Measurements from ENCODE around the gene LRSAM1. TPM values are rescaled to one million over a fixed set of nuclear protein-coding genes. Genes with fewer than 3 reads are reported as not detected.

The LRSAM1 gene
- 10 to 100 TPM; 10.7 to 17.5 TPM for polyA plus RNA-seq

DNA sequence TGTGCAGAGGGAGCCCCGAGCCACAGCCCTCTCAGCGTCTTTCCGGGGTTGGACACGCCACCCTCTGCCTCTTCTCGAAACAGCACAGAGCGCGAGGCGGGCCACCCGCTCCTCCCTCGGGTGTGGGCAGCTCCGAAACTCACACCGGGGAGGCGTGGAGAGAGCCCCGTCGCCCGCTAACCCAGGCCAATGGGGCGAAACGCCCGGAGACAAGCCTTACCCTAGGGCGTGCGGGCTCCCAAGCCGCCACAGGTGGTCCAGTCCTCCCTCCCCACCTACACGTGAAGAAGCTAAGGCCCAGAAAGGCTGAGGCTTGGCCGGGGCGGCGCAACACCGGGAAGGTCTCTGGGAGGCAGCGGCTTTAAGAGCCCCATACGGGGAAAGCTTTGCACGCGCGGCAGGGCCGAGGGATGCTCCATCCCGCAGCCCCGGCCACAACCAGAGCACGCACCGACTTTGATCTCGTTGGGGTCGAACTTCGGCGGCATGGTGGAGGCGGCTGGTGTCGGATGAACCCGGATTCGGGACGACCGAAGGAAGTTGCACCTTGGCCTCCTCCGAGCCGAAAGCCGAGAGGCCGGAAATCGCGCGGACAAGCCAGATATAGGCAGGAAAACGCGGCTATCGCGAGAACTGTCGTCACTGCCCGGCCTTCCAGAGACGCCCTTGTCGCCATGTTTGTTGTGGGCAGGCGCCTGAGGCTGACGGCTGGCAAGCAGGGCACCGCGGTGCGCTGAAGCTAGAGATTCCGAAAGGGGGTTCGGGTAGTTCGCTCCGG is at the start of gene LRSAM1, which contains the start of gene RPL12:
Gene LRSAM1, plus strand, starts transcription at position 681 of the 778 bp plus-strand sequence. CDS start 3,018 bp downstream, outside the sequence.
Gene RPL12, minus strand, starts transcription at position 577 of the 778 bp plus-strand sequence. Its CDS starts 89 bp downstream, at position 488.
- H3K4me1 ChIP-seq (ENCODE audit: control insufficient read depth in 2 of 2, insufficient read depth in 2 of 2, low read length in 1 of 2) = peaks cover 0 to 13% of the 10 kb centered on the region in 2 donors
- peak within 1 kb of the TSS; percentile 90 to 93 for H3K4me3 ChIP-seq (ENCODE audit: low read depth in 1 of 2, low read length in 2 of 2)
- no peaks in the 10 kb centered on the region for H3K27me3 ChIP-seq (ENCODE audit: control insufficient read depth in 1 of 2, insufficient read depth in 2 of 2, low read length in 2 of 2)
- H3K27ac ChIP-seq (ENCODE audit: low read depth in 2 of 2, low read length in 1 of 2) = peak within 1 kb of the TSS; percentile 97 to 99
- 1 to 2% methylated on average over 71 of the region's 71 CpGs for WGBS, 2 donors
- H3K36me3 ChIP-seq (ENCODE audit: control insufficient read depth in 2 of 2, insufficient read depth in 2 of 2, low read length in 1 of 2) = peaks cover 7 to 28% of the 10 kb centered on the region in 2 donors
- H3K9me3 ChIP-seq (ENCODE audit: control insufficient read depth in 2 of 2, insufficient read depth in 1 of 2, low read depth in 1 of 2, low read length in 1 of 2) = no peaks in the 10 kb centered on the region

DNA sequence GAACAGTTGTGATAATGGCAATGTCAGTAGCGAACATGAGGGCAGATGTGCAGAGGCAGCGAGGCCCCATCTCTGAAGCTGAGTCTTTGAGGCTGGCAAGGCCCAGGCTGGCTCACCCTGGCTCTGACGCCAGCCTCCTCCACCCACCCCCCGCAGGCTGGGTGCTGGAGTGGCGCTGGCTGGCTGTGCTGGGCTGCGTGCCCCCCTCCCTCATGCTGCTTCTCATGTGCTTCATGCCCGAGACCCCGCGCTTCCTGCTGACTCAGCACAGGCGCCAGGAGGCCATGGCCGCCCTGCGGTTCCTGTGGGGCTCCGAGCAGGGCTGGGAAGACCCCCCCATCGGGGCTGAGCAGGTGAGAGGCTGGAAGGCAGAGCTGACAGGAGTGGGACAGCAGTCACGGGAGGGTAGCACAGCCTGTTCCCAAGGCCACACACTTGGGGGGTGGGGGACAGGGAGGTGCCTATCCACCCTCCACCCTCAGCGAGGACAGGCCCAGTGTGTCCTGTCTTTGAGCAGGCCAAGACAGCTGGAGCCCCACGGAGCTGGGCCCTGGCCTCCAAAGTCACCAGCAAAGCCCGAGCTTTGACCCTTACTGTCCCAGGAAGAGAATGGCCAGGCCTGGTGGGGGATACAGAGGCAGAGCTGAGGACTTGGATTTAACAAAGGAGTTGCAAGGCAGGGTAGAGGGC is 48.8 kb upstream of the LRSAM1 start:
- no peaks in the 10 kb centered on the region for H3K27me3 ChIP-seq (ENCODE audit: control insufficient read depth in 1 of 2, insufficient read depth in 2 of 2, low read length in 2 of 2)
- peaks cover 0 to 8% of the 10 kb centered on the region in 2 donors for H3K4me1 ChIP-seq (ENCODE audit: control insufficient read depth in 2 of 2, insufficient read depth in 2 of 2, low read length in 1 of 2)
- H3K27ac ChIP-seq (ENCODE audit: low read depth in 2 of 2, low read length in 1 of 2) = no peak overlapping the region
- 84 to 86% methylated on average over 18 of the region's 18 CpGs for WGBS, 2 donors
- H3K9me3 ChIP-seq (ENCODE audit: control insufficient read depth in 2 of 2, insufficient read depth in 1 of 2, low read depth in 1 of 2, low read length in 1 of 2) = no peaks in the 10 kb centered on the region
- H3K4me3 ChIP-seq (ENCODE audit: low read depth in 1 of 2, low read length in 2 of 2) = no peak overlapping the region
- peaks cover 0 to 23% of the 10 kb centered on the region in 2 donors for H3K36me3 ChIP-seq (ENCODE audit: control insufficient read depth in 2 of 2, insufficient read depth in 2 of 2, low read length in 1 of 2)

DNA sequence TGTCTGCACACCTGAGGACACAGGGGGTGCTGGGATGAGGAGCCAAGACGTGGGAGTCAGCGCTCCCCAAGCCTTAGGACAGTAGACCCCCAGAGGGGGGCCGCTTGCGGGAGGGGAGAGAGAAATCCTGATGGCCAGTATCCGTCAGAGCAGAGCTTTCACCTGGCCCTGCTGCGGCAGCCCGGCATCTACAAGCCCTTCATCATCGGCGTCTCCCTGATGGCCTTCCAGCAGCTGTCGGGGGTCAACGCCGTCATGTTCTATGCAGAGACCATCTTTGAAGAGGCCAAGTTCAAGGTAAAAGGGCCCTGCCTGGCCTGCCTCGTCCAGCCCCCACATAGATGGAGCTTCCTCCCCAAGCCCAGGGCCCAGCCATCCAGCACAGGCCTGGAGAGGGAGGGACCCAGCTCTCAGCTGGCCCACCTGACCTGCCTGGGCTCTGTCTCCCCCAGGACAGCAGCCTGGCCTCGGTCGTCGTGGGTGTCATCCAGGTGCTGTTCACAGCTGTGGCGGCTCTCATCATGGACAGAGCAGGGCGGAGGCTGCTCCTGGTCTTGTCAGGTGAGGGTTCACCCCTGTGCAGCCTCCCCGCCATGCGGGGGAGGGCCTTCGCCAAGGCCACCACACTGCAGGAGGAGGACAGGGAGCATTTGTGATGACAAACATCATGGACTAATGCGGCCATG is 47.7 kb upstream of the LRSAM1 start:
- WGBS, 2 donors = 89% methylated on average over 19 to 22 of the region's 22 CpGs
- H3K27ac ChIP-seq (ENCODE audit: low read depth in 2 of 2, low read length in 1 of 2) = no peak overlapping the region
- no peaks in the 10 kb centered on the region for H3K9me3 ChIP-seq (ENCODE audit: control insufficient read depth in 2 of 2, insufficient read depth in 1 of 2, low read depth in 1 of 2, low read length in 1 of 2)
- peaks cover 0 to 1% of the 10 kb centered on the region in 2 donors for H3K4me1 ChIP-seq (ENCODE audit: control insufficient read depth in 2 of 2, insufficient read depth in 2 of 2, low read length in 1 of 2)
- H3K27me3 ChIP-seq (ENCODE audit: control insufficient read depth in 1 of 2, insufficient read depth in 2 of 2, low read length in 2 of 2) = no peaks in the 10 kb centered on the region
- no peak overlapping the region for H3K4me3 ChIP-seq (ENCODE audit: low read depth in 1 of 2, low read length in 2 of 2)
- peaks cover 0 to 23% of the 10 kb centered on the region in 2 donors for H3K36me3 ChIP-seq (ENCODE audit: control insufficient read depth in 2 of 2, insufficient read depth in 2 of 2, low read length in 1 of 2)

DNA sequence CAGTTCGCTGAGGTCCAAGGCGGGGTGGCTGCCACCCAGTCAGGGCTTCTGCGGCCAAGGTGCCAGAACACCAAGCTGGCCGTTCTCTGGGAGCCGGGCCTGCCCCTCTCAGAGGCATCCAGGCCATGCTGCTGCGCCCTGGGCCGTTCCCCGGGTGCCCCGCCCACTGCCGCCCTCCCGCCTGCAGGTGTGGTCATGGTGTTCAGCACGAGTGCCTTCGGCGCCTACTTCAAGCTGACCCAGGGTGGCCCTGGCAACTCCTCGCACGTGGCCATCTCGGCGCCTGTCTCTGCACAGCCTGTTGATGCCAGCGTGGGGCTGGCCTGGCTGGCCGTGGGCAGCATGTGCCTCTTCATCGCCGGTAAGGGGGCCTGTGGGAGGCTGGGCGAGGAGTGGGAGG is 46.7 kb upstream of the LRSAM1 start:
- Histone ChIP-seq H3K27me3 (ENCODE audit: control insufficient read depth in 1 of 2, insufficient read depth in 2 of 2, low read length in 2 of 2) (no peaks in the 10 kb centered on the region), H3K4me1 (ENCODE audit: control insufficient read depth in 2 of 2, insufficient read depth in 2 of 2, low read length in 1 of 2) (no peaks in the 10 kb centered on the region), H3K27ac (ENCODE audit: low read depth in 2 of 2, low read length in 1 of 2) (no peak overlapping the region), H3K4me3 (ENCODE audit: low read depth in 1 of 2, low read length in 2 of 2) (no peak overlapping the region), H3K9me3 (ENCODE audit: control insufficient read depth in 2 of 2, insufficient read depth in 1 of 2, low read depth in 1 of 2, low read length in 1 of 2) (no peaks in the 10 kb centered on the region), H3K36me3 (ENCODE audit: control insufficient read depth in 2 of 2, insufficient read depth in 2 of 2, low read length in 1 of 2) (peaks cover 0 to 23% of the 10 kb centered on the region in 2 donors)
- WGBS, 2 donors = 89 to 90% methylated on average over 23 of the region's 23 CpGs

DNA sequence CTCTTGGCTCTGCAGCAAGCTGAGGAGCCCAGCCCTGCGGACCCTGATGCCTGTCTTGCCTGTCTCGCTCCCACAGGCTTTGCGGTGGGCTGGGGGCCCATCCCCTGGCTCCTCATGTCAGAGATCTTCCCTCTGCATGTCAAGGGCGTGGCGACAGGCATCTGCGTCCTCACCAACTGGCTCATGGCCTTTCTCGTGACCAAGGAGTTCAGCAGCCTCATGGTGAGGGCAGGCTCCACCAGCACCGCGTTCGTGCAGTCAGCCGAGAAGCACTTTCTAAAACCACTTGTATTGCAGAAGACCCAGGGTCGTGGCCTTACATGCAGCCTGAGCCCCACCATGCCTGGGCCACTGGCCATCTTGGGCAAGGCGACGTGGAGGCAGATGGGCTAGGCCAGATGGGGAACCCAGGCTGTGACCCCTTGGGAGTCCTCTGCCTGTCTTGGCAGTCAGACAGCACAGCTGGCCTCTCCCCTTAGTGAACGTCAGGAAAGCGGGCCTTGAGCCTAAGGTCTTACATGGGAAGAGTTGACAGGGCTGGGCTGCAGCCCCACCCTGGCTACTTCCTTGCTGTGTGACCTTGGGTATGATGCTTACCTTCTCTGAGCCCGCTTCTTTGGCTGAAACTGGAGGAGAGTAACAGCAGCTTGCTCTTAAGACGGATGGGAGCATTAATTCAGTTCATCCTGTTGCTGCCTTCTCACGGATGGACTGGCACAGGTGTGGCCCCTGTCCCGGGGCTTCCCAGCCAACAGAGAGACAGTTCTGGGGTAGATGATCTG is 45.8 kb upstream of the LRSAM1 start:
- H3K4me3 ChIP-seq (ENCODE audit: low read depth in 1 of 2, low read length in 2 of 2) = no peak overlapping the region
- no peaks in the 10 kb centered on the region for H3K9me3 ChIP-seq (ENCODE audit: control insufficient read depth in 2 of 2, insufficient read depth in 1 of 2, low read depth in 1 of 2, low read length in 1 of 2)
- WGBS, 2 donors = 88 to 90% methylated on average over 20 of the region's 20 CpGs
- H3K36me3 ChIP-seq (ENCODE audit: control insufficient read depth in 2 of 2, insufficient read depth in 2 of 2, low read length in 1 of 2) = peaks cover 0 to 23% of the 10 kb centered on the region in 2 donors
- H3K27ac ChIP-seq (ENCODE audit: low read depth in 2 of 2, low read length in 1 of 2) = no peak overlapping the region
- no peaks in the 10 kb centered on the region for H3K4me1 ChIP-seq (ENCODE audit: control insufficient read depth in 2 of 2, insufficient read depth in 2 of 2, low read length in 1 of 2)
- no peaks in the 10 kb centered on the region for H3K27me3 ChIP-seq (ENCODE audit: control insufficient read depth in 1 of 2, insufficient read depth in 2 of 2, low read length in 2 of 2)

DNA sequence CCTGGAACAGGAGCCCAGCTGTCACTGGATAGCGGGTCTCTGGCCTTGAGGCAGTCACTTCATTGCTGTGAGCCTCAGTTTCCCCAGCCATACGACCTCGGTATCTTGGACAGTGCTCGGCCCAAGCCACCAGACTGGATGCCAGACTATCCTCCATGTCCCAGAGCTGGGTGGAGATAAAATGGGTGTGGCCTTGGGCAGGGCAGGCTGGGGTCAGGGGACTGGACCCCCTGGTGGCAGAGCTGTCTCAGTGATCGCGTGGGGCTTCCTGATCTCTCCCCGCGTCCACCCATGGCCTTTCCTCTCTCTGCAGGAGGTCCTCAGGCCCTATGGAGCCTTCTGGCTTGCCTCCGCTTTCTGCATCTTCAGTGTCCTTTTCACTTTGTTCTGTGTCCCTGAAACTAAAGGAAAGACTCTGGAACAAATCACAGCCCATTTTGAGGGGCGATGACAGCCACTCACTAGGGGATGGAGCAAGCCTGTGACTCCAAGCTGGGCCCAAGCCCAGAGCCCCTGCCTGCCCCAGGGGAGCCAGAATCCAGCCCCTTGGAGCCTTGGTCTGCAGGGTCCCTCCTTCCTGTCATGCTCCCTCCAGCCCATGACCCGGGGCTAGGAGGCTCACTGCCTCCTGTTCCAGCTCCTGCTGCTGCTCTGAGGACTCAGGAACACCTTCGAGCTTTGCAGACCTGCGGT is 44.4 kb upstream of the LRSAM1 start:
- no peak overlapping the region for H3K4me3 ChIP-seq (ENCODE audit: low read depth in 1 of 2, low read length in 2 of 2)
- no peaks in the 10 kb centered on the region for H3K9me3 ChIP-seq (ENCODE audit: control insufficient read depth in 2 of 2, insufficient read depth in 1 of 2, low read depth in 1 of 2, low read length in 1 of 2)
- H3K36me3 ChIP-seq (ENCODE audit: control insufficient read depth in 2 of 2, insufficient read depth in 2 of 2, low read length in 1 of 2) = peaks cover 0 to 23% of the 10 kb centered on the region in 2 donors
- no peaks in the 10 kb centered on the region for H3K27me3 ChIP-seq (ENCODE audit: control insufficient read depth in 1 of 2, insufficient read depth in 2 of 2, low read length in 2 of 2)
- H3K27ac ChIP-seq (ENCODE audit: low read depth in 2 of 2, low read length in 1 of 2) = no peak overlapping the region
- WGBS, 2 donors = 86% methylated on average over 13 of the region's 13 CpGs
- H3K4me1 ChIP-seq (ENCODE audit: control insufficient read depth in 2 of 2, insufficient read depth in 2 of 2, low read length in 1 of 2) = no peaks in the 10 kb centered on the region

DNA sequence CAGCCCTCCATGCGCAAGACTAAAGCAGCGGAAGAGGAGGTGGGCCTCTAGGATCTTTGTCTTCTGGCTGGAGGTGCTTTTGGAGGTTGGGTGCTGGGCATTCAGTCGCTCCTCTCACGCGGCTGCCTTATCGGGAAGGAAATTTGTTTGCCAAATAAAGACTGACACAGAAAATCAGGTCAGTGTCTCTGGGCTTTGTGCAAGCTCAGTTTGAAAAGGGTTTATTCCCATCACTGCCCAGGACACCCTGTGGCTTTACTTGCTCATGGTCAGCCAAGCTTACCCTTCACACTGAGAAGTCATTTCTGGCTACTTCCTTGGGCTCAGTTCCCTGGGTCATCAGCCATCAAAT is 43.8 kb upstream of the LRSAM1 start:
- H3K4me1 ChIP-seq (ENCODE audit: control insufficient read depth in 2 of 2, insufficient read depth in 2 of 2, low read length in 1 of 2) = no peaks in the 10 kb centered on the region
- H3K9me3 ChIP-seq (ENCODE audit: control insufficient read depth in 2 of 2, insufficient read depth in 1 of 2, low read depth in 1 of 2, low read length in 1 of 2) = no peaks in the 10 kb centered on the region
- H3K27ac ChIP-seq (ENCODE audit: low read depth in 2 of 2, low read length in 1 of 2) = no peak overlapping the region
- WGBS, 2 donors = 76 to 82% methylated on average over 6 of the region's 6 CpGs
- H3K4me3 ChIP-seq (ENCODE audit: low read depth in 1 of 2, low read length in 2 of 2) = no peak overlapping the region
- peaks cover 0 to 21% of the 10 kb centered on the region in 2 donors for H3K36me3 ChIP-seq (ENCODE audit: control insufficient read depth in 2 of 2, insufficient read depth in 2 of 2, low read length in 1 of 2)
- H3K27me3 ChIP-seq (ENCODE audit: control insufficient read depth in 1 of 2, insufficient read depth in 2 of 2, low read length in 2 of 2) = no peaks in the 10 kb centered on the region

DNA sequence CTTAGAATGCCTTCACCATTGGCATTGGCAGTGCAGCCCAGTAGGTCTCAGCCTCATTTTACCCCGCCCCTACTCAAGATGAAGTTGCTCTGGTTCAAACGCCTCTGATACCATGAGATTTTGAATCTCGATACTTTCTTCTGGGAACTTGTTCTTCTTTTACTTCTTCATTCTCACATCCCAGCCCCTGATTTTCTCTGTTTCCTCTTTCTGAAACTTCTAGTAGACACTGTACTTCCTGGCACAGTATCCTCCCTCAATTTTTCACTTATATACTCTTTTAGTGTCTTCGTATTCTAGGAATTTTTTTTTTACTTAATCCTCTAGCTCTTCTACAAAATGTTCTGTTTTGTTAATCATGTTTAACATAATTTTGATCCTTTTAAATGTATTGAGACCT is 40.2 kb upstream of the LRSAM1 start:
- H3K27ac ChIP-seq (ENCODE audit: low read depth in 2 of 2, low read length in 1 of 2) = peak overlapping the region in 1 of 2 donors; percentile 67
- no peaks in the 10 kb centered on the region for H3K27me3 ChIP-seq (ENCODE audit: control insufficient read depth in 1 of 2, insufficient read depth in 2 of 2, low read length in 2 of 2)
- H3K4me3 ChIP-seq (ENCODE audit: low read depth in 1 of 2, low read length in 2 of 2) = no peak overlapping the region
- WGBS, 2 donors = 77 to 80% methylated on average over 4 of the region's 4 CpGs
- no peaks in the 10 kb centered on the region for H3K9me3 ChIP-seq (ENCODE audit: control insufficient read depth in 2 of 2, insufficient read depth in 1 of 2, low read depth in 1 of 2, low read length in 1 of 2)
- no peaks in the 10 kb centered on the region for H3K36me3 ChIP-seq (ENCODE audit: control insufficient read depth in 2 of 2, insufficient read depth in 2 of 2, low read length in 1 of 2)
- no peaks in the 10 kb centered on the region for H3K4me1 ChIP-seq (ENCODE audit: control insufficient read depth in 2 of 2, insufficient read depth in 2 of 2, low read length in 1 of 2)
